NCI-H2029 (cell line): ENCODE results near the gene CDC37L1.
"Not testable (repeated sequence)": the region's sequence is repeated elsewhere in the genome, so short reads cannot be mapped to it uniquely, and the experiment has no call there.

Experiments used
- DNase-seq: peaks from one replicate; lab custom pipeline; 2025; lab: John Stamatoyannopoulos, UW

The CDC37L1 gene

DNA sequence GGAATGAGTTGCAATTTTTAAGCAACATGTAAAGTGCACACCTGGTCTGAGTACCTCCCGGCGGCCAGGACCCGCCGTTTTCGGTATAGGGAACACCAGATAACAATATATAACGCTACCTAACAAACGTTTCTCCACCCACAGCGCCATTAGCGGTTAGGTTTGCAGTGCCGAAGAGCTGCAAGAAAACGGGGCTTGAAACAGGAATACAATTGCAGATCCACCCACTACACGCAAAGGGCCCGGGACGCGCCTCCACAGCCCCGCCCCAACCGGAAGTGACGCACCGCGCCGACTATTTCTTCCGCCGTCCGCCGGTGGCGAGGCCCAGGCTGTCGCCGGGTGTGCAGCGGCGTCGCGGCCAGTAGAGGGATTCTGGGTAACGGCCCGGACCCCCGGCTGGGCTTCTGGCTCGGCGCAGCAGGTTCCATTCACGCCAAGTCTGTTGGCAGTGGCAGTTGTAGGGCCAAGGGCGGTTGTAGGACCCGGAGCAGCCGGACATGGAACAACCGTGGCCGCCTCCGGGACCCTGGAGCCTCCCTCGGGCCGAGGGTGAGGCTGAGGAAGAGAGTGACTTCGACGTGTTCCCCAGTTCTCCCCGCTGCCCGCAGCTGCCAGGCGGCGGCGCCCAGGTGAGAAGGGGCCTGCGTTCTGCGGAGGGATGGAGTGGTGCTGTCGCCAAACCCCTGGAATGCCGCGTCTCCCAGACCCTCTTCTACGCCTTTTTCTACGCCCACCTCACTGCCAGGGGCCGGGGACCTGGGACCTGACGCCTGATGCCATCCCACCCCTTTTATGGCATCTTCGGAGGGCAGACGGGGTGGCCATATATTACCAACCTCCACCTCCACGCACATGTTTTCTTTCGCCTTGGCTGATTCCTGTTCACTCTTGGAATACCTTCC is at the start of gene CDC37L1:
TSS of gene CDC37L1 (plus strand) at position 302 of the 905 bp plus-strand sequence. CDS start at position 501, 199 bp downstream.
- peak; percentile 74 for DNase-seq

DNA sequence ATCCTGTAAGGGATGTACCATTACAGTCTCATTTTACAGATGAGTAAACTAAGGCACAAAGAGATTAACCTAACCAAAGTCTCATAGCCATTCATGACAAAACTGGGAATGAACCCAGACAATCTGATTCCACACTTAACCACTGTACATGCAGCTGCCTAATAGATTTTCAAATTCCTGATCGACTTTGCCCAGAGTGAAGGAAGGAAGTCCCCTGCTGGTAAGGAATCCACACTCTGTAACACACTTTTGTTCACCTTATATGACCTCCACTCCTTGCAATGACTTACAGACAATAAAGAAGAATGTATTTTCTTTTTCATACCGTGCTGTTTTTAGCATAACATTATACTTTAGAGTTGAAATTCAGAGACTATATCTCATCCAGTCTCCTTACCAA is 48.5 kb upstream of the CDC37L1 start:
- DNase-seq = no peak

DNA sequence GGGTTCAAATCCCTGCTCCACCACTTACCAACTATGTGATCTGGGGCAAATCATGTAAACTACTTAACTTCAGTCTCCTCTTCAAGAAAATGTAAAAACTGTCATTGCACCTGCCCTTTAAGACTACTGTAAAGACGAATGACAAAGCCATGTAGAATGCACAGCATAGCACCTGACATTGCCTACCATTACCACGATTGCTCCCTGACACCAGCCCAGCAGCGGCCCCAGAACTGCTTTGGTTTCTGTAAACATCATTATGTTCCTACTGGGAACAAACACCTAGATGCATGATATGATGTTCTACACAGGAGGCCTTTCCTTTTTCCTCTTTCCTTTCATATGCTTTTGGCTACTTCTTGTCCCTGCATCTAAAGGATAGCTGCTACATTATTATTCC is 40.4 kb upstream of the CDC37L1 start:
- DNase-seq = no peak

- DNase-seq = no peak
Observed at GRCh38 chr9:4639420-4639819, 39.9 kb upstream of the CDC37L1 start.

- DNase-seq = no peak
Observed at GRCh38 chr9:4640027-4640426, 39.3 kb upstream of the CDC37L1 start.

DNA sequence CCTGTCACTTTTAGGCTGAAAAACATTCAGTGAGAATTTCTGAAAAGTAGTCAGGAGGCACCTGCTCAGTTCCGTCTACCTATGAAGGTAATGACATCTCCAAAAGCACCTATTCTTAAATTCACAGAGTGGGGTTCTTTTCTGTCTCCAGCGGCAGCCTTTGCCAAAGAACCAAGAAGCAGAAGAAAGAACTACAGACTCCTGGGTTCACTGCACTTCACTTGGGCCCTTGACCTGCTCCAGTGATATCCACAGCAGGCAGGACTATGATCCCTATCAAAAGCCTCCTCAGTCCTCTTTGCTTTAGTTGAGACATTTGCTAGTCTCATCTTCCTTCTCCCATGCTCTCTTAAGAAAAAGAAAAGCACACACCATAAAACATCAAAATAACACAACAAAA is 37.0 kb upstream of the CDC37L1 start:
- DNase-seq = no peak

- no peak for DNase-seq
Observed at GRCh38 chr9:4654084-4654483, 25.3 kb upstream of the CDC37L1 start.

- no peak for DNase-seq
Observed at GRCh38 chr9:4654538-4654937, 24.8 kb upstream of the CDC37L1 start.

DNA sequence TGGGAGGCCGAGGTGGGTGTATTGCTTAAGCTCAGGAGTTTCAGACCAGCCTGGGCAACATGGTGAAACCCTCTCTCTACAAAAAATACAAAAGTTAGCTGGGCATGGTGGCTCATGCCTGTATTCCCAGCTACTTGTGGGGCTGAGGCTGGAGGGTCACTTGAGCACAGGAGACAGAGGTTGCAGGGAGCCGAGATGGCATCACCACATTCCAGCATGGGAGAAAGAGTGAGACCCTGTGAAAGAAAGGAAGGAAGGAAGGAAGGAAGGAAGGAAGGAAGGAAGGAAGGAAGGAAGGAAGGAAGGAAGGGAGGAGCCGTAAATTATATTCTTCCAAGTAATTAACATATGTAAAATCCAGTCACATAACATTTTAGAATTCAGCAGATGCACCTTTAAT is 23.2 kb upstream of the CDC37L1 start:
- DNase-seq = not testable (repeated sequence)

DNA sequence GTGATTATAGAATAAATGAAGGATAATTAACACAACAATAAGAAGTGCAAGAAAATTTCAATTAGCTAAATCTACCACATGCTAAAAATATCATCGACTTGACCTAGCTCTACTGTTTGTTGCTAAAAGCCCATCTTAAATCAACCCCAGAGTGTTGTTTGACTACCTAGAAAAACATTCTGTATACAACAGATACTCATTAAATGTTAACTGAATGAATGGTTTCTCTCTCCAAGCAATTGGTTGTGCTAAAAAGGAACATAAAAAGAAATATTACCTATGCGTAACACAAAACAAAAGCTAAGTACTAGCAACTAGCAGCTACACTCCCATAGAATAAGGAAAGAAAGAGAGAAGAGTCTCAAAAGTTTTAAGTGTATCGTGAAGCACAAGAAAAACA is 22.7 kb upstream of the CDC37L1 start:
- no peak for DNase-seq

DNA sequence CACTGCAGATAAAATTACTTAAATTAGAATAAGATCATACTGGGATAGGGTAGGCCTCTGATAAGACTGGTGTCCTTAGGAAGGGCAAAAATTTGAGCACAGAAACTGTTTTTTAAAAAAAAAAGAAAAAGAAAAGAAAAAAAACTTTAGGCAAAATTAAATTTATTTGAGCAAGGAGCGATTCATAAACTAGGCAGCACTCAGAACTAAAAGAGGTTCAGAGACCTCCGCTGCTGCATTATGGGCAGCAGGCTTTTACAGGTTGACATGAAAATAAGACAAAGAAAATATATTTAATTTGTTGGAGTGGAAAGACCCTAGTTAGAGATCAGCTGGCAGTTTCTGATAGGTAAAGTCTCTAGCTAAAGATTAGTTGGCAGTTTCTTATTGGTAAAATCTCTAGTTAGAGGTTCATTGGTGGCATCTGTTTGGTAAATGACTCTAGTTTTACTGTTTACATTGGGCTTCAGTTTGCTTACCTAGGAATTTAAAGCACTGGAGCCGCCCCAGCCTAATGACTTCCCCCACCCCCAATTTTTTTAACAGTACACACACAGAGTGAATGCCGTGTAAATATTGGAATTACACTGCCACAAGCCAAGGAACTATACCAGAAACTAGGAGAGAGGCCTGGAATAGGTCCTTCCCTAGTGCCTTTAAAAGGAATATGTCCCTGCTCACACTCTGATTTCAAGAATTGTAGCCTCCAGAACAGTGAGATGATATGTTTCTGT is 21.8 kb upstream of the CDC37L1 start:
- DNase-seq = no peak

GRCh38 chr9:4660665-4661064 is 18.7 kb upstream of the CDC37L1 start:
- DNase-seq = not testable (repeated sequence)

DNA sequence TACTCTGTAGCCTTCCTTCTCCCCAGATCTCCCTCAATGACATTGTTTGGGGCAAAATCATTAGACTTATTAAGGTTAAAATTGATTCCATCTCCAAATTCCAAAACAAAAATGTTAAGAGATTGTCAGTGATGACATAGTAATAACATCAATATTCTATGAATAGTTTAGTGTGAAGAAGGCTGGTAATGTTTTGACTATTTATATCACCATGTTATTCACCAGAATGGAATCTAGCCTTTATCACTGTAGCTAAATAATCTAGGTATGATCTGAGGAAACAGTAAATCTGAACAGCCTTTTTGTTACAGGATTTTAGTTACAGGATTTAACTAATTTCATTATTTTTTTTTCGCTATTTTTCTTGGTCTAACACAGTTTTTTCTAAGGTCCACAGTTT is 18.2 kb upstream of the CDC37L1 start:
- DNase-seq = no peak

- DNase-seq = no peak
Observed at GRCh38 chr9:4661611-4662010, 17.8 kb upstream of the CDC37L1 start.

GRCh38 chr9:4662108-4662988 is 17.0 kb upstream of the CDC37L1 start, which contains the start of gene PLPP6:
Gene PLPP6, plus strand, starts transcription at chr9:4662294. Its CDS starts 82 bp downstream, at chr9:4662376.
- peak; percentile 79 for DNase-seq

- peak; percentile 31 for DNase-seq
Observed at GRCh38 chr9:4662989-4663792, 16.2 kb upstream of the CDC37L1 start.

DNA sequence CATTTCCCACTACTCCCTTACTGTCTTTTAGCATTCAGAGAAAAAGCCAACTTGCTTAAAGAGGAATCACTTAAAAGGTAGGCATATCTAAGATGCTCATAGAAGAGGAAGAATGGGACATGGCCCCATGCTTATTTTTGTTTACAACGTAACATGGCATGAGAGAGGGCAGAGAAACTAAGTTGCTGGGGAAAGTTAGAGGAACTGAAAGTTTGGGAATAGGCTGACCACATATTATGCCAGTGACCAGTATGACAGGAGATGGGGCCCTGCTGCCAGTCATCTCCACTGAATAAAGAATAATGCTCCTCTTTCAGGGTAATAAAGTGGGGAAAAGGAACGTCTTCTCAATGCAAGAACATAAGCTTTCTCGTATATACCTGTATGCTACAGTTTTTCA is 15.4 kb upstream of the CDC37L1 start:
- DNase-seq = no peak

DNA sequence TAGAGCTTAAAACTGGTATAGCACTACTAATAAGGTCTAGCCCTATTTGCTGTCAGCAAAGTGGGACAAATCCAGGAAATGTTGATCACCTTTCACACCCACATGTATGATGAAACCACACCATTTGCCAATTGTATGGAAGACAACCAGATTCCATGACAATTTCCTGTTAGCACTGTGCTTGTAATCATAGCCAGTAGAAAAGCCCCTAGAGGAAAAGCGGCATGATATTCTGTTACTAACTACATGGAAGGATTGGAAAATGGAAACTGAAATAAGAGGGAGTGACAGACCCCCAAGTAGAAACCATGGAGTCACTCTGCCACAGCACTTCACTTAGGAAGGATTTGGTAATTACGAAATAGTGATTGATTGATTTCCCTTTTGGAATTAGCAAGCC is 14.0 kb upstream of the CDC37L1 start:
- DNase-seq = peak; percentile 50

DNA sequence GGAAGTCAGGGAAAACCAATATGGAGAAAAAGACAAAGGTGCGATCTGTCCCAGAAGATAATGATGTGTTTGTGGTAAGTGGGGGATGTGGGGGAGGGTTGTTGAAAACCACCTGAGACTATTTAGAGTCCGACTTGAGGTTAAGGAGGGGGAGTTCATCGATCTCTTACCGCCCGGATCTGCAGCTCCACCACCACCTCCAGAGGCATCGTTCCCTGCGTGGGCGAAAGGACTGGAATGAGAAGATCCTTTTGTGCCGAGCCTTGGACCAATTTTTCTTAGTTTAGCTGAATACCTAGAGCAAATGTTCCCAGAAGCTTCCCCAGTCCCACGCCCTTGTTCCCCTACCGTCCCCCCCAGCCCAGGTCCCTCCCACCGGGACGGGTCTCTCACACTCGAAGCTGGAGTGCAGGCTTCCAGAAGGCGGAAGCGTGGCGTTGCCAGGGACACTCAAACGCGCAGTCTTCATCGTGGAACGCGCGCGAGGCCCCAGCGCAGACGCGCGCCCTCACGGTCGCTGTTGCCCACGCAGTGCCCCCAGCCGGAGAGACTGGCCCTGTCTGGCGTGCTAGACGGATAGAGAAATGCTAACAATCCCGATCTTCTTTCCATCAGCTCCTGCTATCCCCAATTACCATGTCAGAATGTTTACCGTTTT is 13.2 kb upstream of the CDC37L1 start, which contains the start of gene SPATA6L:
TSS of gene SPATA6L (minus strand) at position 439 of the 658 bp plus-strand sequence. CDS start at position 209, 230 bp downstream.
- peak; percentile 44 for DNase-seq

DNA sequence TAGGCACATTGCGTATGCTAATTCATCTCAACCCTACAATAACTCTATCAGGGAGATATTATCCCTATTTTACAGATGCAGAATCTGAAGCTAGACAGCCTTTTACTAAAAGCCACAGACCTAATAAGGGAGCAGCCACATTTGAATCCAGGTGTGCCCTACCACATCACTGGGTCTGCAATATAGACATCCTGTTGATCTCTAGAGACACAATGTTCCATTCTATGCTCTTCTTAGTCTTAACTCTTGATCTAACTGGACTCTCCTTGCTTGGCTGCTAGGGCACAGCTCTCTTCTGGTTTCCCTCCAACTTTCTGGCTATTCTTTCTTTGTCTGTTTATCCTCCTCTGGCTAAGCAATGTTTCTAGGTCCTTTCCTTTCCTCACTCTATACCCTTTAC is 11.7 kb upstream of the CDC37L1 start:
- DNase-seq = no peak
